Right lung (tissue), 5 donors: Measurements from ENCODE around the gene MPPE1. TPM values are rescaled to one million over a fixed set of nuclear protein-coding genes. Genes with fewer than 3 reads are reported as not detected.
A peak's percentile ranks its signal among the peaks of the same experiment; 100 is the strongest.
"Not testable (repeated sequence)": the region's sequence is repeated elsewhere in the genome, so short reads cannot be mapped to it uniquely, and the experiment has no call there.

Experiments
- DNase-seq, 2 donors: peaks; one replicate each; pipeline ENCODE4 v3.0.0-alpha.2; 2013
- polyA plus RNA-seq, 5 donors: library from polyadenylated mRNA; unstranded; fragments of 120-200 nt; gene quantifications; one replicate each; pipeline versions ENCODE4 v1.2.1 to v1.2.3, GENCODE V29; 2013; ENCODE audit warnings: inconsistent platforms in 1 of 5, low replicate concordance in 1 of 5; ENCODE audit not compliant: insufficient read length in 5 of 5, insufficient read depth in 1 of 5

Gene MPPE1
- polyA plus RNA-seq, 5 donors = 37.3 to 47.4 (median 43.3) TPM

DNA sequence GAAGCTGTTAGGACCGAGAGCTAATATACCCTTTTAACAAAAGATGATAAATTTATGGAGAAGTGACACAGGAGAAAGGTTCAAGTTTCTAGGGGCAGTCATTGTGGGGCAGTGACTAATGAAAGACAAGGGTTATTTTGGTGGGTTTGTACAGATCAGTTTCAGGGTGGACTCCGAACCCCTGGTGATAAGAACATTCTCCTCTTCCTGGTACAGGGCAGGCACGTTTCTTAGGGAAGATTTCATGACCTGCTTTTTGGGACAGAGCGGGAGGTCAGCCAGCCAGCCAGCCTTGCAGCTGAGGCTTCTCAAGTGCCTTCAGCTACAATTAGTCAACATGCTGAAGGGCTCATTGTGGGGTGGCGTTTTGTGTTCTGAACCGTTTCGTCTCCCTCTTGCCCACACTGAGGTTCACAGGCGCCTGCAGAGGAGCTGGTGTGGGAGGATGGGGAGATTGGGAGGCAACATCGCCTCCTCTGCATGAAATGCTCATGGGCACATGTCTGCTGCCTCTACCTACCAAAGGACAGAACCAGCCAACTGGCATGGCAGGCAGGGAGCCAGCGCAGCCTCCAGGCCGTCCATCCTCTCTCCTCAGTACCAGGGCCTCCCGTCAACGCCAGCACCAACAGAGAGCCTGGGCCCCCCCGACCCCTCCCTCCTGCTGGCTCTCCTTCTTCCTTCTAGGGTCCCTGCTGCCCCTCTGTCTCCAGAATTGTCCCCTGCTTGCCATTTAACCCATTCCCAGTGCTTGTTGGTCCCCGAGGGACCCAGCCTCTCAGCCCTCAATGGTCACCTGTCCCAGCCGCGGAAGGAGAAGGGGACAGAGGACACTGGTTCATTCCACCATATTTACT lies 47.3 kb downstream of the MPPE1 start:
- no peak for DNase-seq

GRCh38 chr18:11859903-11860407 lies 48.2 kb downstream of the MPPE1 start:
- DNase-seq = no peak

- DNase-seq = no peak
Measured at GRCh38 chr18:11859282-11859830, 48.8 kb downstream of the MPPE1 start.

DNA sequence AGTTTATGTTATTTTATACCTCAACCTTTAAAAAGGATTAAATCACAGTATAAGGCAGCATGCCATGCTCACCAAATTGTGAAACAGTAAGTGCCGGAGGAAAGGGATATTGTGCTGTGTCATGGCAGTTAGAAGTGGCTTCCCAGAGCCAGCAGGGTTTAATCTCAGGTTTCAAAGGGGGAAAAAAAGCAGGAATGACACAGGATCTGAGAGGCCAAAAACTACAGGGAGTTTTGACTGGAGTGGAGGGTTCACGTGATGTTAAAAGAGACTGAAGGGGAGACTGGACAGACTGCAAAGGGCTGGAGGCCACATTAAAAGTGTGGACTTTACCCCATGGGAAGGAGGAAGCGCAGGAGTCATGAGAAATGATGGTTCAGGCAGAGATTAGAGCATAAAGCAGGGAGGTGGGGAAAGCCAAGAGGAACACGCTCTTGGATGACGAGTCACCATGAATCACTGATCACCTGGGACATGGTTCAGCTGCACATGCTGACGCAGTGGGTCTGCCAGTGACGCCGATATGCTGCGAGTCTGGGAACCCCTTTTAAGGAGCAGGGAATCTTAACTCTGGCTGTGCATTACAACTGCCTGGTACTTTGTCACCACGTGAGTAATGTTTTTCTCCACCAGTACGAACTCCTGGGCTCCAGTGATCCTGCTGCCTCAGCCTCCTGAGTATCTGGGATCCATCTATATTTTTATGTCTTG lies 50.8 kb downstream of the MPPE1 start:
- DNase-seq = no peak

DNA sequence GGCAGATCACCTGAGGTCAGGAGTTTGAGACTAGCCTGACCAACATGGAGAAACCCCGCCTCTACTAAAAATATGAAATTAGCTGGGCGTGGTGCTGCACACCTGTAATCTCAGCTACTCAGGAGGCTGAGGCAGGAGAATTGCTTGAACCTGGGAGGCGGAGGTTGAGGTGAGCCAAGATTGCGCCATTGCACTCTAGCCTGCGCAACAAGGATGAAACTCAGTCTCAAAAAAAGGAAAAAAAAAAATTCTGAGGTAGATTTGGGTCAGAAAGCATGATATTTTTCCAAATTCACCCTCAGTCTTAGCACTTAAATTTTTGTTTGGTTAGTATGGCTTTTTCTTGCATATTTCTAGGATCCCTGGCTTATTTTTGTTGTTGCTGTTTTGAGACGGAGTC lies 53.6 kb downstream of the MPPE1 start:
- not testable (repeated sequence) for DNase-seq

DNA sequence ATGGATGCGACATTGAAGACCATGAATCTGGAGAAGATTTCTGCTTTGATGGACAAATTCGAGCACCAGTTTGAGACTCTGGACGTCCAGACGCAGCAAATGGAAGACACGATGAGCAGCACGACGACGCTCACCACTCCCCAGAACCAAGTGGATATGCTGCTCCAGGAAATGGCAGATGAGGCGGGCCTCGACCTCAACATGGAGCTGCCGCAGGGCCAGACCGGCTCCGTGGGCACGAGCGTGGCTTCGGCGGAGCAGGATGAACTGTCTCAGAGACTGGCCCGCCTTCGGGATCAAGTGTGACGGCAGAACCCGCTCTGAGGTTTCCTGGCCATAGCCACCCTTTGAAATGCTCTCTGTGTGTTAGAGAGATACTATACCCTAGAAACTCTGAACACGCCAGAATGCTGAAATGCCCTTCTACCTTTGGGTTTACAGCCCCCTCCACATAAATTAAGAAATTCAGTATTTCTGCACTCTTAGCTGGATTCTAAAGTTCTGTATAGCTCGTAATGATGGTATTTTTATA lies 56.2 kb downstream of the MPPE1 start:
- DNase-seq = peak in 1 of 2 donors; percentile 41

GRCh38 chr18:11851146-11851805 lies 56.8 kb downstream of the MPPE1 start, which contains the start of gene CHMP1B:
Gene CHMP1B (plus strand): TSS chr18:11851413. CDS start chr18:11851512, 99 bp downstream.
- DNase-seq = peak; percentile 97

- no peak for DNase-seq
Measured at GRCh38 chr18:11850821-11851145, 57.3 kb downstream of the MPPE1 start.

- peak; percentile 55 to 73 for DNase-seq
Measured at GRCh38 chr18:11849841-11850634, 58.1 kb downstream of the MPPE1 start.

DNA sequence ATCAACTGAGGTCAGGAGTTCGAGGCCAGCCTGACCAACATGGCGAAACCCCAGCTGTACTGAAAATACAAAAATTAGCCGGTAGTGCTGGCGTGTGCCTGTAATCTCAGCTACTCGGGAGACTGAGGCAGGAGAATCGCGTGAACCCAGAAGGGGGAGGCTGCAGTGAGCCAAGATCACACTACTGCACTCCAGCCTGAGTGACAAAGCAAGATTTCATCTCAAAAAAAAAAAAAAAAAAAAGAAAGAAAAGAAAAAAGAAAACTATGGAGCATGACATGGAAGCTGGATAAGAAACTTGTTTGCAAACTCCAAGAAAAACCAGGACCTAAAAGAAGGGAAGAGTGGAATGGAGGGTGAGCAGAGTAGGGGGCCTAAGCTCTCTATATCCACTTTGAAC lies 58.8 kb downstream of the MPPE1 start:
- DNase-seq = no peak

DNA sequence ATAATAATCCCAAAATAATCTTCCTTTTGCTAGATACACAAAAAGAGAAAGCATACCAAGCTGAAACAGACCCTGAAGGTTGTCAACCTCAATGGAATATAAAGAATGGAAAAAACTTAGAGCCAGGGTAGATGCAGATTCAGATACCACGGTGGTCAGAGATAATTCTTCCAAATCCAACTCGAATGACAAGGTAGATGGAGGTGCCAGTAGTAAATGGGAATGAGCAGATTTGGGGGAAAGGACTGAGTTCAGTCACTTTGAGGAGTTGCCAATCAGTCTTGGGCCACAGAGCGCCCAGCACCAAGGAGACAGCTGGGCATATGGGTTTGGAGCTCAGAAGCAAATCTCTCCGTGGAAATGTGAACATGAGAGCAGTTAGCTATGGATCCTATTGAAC lies 60.3 kb downstream of the MPPE1 start:
- DNase-seq = no peak

DNA sequence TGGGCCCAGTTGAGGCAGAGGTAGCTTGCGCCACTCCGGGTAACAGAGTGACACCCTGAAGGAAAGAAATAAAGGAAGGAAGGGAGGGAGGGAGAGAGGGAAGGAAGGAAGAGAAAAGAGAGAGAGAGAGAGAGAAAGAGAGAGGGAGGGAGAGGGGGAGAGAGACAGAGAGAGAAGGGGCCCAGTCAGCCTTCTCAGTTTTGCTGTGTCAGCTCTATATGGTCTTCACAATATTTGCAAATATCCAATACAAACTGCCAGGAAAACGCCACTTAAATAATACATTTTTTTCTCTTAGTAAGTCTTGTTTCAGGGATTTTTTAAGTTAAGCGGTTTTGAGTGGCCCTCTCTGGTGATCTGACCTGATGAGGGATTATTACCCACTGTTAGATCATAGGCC lies 62.5 kb downstream of the MPPE1 start:
- DNase-seq = no peak

- no peak for DNase-seq
Measured at GRCh38 chr18:11844436-11844835, 63.7 kb downstream of the MPPE1 start.

DNA sequence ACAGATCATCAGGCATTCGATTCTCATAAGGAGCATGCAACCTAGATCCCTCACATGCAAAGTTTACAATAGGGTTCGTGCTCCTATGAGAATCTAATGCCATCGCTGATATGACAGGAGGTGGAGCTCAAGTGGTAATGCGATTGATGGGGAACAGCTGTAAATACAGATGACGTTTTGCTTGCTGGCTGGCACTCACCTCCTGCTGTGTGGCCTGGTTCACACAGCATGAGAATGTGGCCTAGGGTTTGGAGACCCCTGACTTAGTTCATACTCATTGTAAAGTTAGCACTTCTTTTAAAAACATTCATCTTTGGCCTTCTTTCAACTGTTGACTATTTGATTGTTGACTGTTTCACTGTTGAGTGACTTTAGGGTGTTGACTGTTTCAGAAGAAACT lies 65.6 kb downstream of the MPPE1 start:
- DNase-seq = no peak

DNA sequence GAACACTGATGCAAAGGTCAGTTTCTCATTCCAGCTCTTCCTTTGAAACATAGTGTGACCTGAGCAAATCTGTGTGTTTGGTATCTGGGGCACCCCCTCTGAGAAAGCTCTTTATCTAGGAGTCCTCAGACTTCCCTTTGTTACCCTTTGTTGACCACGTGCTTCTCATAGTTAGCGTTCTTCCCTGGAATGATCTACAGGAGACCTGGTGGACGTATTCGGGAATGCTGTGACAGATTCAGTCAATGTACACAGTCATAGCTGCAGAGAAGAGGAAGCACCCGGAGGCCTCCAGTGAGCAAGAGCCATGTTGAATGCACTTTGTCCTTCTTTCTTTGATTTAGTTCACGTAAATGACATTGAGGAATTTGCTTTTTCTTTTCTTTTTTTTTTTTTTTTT lies 67.6 kb downstream of the MPPE1 start:
- DNase-seq = no peak

- DNase-seq = no peak
Measured at GRCh38 chr18:11839556-11839955, 68.6 kb downstream of the MPPE1 start.

- no peak for DNase-seq
Measured at GRCh38 chr18:11834772-11835171, 73.3 kb downstream of the MPPE1 start.
